Tibial nerve (tissue), 4 donors: Measurements from ENCODE around the gene ST6GALNAC5.

ENCODE experiments used
- EP300 ChIP-seq, 2 donors: sonication (generic); formaldehyde crosslinking; IDR thresholded peaks; one replicate each; pipeline ENCODE4 v1.6.1; 2017; ENCODE audit warnings: antibody characterized with exemption in 2 of 2, mild to moderate bottlenecking in 1 of 2
- TF ChIP-seq, protein P1 (sequence below), 5 experiments: fragments of 200-600 bp in 3 of 5; fragments of 450-650 bp in 2 of 5; sonication (generic) in 3 of 5; IDR thresholded peaks; one replicate each; pipeline ENCODE4 v1.5.1; 2016 to 2019; ENCODE audit warnings: antibody characterized with exemption in 5 of 5, mild to moderate bottlenecking in 3 of 5, moderate library complexity in 2 of 5

DNA sequence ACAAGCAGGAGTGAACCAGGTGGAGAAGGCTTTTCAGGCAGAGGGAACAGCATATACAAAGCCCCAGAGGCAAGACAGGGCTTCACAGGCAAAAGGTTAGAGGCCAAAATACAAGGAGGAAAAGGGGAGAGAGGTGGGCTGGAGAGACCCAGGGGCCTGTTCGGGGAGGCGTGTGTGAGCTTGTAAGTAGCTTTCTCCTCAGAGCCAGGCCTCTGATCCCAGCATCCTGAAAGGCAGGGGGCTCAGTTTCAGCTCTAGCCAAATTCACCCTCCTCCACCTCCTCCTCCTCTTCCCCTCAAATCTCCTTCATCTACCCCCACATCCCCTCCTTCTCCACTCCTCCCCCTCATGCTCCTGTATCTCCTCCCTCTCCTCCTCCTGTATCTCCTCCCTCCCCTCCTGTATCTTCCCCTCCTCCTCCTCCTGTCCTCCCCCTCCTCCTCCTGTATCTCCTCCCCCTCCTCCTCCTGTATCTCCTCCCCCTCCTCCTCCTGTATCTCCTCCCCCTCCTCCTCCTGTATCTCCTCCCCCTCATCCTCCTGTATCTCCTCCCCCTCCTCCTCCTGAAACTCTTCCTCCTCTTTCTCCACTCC, 148.6 kb downstream of the ST6GALNAC5 start:
- TF ChIP-seq, protein P1, sequence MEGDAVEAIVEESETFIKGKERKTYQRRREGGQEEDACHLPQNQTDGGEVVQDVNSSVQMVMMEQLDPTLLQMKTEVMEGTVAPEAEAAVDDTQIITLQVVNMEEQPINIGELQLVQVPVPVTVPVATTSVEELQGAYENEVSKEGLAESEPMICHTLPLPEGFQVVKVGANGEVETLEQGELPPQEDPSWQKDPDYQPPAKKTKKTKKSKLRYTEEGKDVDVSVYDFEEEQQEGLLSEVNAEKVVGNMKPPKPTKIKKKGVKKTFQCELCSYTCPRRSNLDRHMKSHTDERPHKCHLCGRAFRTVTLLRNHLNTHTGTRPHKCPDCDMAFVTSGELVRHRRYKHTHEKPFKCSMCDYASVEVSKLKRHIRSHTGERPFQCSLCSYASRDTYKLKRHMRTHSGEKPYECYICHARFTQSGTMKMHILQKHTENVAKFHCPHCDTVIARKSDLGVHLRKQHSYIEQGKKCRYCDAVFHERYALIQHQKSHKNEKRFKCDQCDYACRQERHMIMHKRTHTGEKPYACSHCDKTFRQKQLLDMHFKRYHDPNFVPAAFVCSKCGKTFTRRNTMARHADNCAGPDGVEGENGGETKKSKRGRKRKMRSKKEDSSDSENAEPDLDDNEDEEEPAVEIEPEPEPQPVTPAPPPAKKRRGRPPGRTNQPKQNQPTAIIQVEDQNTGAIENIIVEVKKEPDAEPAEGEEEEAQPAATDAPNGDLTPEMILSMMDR (IDR thresholded peaks at IDR 0.05): no peak
- TF ChIP-seq EP300 (IDR thresholded peaks at IDR 0.05): no peak
